Rectal smooth muscle tissue (tissue), 1 donor: ENCODE measurements around the gene DPP7.
"Not testable (repeated sequence)": the region's sequence is repeated elsewhere in the genome, so short reads cannot be mapped to it uniquely, and the experiment has no call there.

Experiments used
- H3K27ac ChIP-seq: one replicate; pipeline ENCODE4 v1.7.0; 2013; ENCODE audit warnings: low read depth, low read length, inconsistent platforms
- H3K27me3 ChIP-seq: one replicate; pipeline ENCODE4 v1.7.0; 2013; ENCODE audit warnings: low read length; ENCODE audit not compliant: control insufficient read depth, insufficient read depth
- H3K36me3 ChIP-seq: one replicate; pipeline ENCODE4 v1.7.0; 2013; ENCODE audit warnings: low read length; ENCODE audit not compliant: control insufficient read depth, insufficient read depth
- H3K4me1 ChIP-seq: one replicate; pipeline ENCODE4 v1.7.0; 2013; ENCODE audit warnings: low read length; ENCODE audit not compliant: control insufficient read depth, insufficient read depth
- H3K4me3 ChIP-seq: one replicate; pipeline ENCODE4 v1.7.0; 2013; ENCODE audit warnings: low read length
- H3K9ac ChIP-seq: one replicate; pipeline ENCODE4 v1.7.0; 2013; ENCODE audit warnings: low read length

The DPP7 gene

DNA sequence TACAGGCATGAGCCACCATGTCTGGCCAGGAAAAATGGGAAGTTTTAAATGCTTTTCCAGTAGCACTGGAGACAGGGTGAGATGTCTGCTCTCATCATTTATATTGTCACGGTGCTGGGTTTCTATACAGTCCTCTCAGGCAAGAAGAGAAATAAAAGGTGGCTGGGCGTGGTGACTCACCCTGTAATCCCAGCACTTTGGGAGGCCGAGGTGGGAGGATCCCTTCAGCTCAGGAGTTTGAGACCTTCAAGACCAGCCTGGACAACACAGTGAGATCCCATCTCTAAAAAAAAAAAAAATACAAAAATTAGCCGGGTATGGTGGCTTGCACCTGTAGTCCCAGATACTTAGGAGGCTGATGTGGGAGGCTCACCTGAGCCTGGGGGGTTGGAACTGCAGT lies 19.7 kb upstream of the DPP7 start:
- Histone ChIP-seq H3K9ac (no peak overlapping the region), H3K4me1 (no peaks in the 10 kb centered on the region), H3K27ac (no peak overlapping the region), H3K36me3 (no peaks in the 10 kb centered on the region), H3K27me3 (peaks cover 24% of the 10 kb centered on the region), H3K4me3 (no peak overlapping the region)

DNA sequence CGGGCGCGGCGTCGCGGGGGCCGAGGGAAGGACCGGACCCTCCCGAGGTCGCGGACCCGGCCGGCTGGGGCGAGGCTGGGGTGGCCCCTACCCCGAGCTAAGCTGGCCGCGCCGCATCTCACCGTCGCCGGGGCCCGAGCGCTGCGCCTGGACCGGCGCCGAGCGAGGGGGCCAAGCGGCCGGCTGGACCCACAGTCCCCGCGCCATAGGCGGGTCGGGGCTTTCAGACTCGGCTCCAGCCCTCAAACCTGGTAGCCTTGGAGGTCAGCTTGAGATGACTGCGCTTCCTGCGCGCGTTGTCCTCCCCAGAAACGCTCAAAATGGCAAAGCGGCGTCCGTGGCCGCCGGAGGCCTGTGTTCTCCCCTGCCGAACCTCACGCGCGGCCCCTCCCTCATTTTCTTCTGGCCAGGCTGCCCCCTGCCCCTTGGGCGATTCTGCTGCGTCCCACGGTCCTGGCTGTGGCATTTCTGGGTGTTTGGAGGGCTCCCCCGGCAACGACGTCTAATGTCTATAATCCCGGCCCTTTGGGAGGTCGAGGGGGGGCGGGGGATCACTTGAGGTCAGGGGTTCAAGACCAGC lies 15.7 kb upstream of the DPP7 start:
- Histone ChIP-seq H3K27me3 (no peaks in the 10 kb centered on the region), H3K36me3 (no peaks in the 10 kb centered on the region), H3K4me1 (no peaks in the 10 kb centered on the region), H3K9ac (no peak overlapping the region), H3K27ac (no peak overlapping the region), H3K4me3 (peak overlapping the region; percentile 80)

DNA sequence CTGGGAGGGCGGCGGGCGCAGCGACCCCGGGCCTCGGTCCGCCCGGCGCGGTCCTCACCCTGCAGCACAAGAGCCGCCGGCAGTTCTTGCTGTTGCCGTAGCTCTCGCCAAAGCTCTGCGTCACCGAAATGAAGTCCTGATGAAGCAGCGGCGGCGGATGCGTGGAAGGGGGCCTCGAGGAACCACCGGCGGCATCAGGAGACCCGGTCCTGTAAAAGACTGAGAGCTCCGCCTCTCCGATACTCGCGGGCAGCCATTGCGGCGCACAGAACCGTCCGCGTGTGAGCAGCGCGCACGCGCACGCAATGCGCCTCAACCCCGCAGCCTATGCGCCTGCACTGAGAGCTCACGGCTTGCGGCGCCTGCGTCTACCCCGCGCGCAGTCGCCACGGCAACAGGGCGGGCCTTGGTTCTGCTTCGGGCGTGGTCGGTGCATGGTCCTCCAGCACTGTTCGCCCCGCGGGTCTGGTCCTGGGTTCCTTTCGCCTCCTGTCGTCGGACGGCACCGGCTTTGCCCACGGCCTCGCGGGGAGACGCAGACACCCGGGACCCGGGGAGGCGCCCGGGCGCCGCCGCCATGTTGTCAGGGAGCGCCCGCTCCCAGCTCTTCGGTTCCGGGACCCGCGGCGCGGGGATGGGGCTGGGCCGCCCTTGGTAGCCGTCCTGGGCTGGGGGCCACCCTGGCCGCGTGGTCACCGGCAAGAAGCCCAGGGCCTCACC lies 15.1 kb upstream of the DPP7 start:
- H3K9ac ChIP-seq, result no peak overlapping the region
- H3K4me3 ChIP-seq, result peak overlapping the region; percentile 80
- H3K27ac ChIP-seq, result peak overlapping the region; percentile 56
- H3K27me3 ChIP-seq, result no peaks in the 10 kb centered on the region
- no peaks in the 10 kb centered on the region for H3K36me3 ChIP-seq
- no peaks in the 10 kb centered on the region for H3K4me1 ChIP-seq

DNA sequence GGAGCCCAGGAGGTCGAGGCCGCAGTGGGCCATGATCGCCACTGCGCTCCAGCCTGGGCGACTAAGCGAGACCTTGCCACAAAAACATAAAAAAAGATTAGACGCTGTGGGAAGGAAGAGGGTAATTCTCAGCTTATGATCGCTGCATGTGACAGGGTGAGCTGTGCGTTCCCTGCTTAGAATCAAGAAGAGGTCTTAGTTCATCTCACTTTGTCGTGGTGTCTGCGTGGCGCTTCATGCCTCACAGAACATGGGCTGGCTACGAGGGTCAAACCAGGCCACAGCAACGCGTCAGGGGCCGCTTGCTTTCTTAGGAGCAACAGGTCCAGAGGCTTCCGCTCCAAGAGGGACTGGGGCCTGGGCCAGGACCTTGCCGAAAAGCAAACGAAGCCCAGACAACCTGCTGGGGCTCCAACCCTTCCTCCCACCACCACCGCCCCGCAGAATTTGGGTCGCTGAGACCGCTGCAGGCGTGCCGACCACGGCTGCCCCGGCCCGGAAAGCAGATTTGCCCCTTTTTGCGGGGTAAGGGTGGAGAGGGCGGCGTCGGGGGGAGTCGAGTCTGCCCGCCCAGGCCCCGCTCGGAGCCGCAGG lies 14.4 kb upstream of the DPP7 start:
- Histone ChIP-seq H3K27me3 (no peaks in the 10 kb centered on the region), H3K4me3 (peak overlapping the region; percentile 80), H3K36me3 (no peaks in the 10 kb centered on the region), H3K27ac (peak overlapping the region; percentile 56), H3K9ac (no peak overlapping the region), H3K4me1 (no peaks in the 10 kb centered on the region)

DNA sequence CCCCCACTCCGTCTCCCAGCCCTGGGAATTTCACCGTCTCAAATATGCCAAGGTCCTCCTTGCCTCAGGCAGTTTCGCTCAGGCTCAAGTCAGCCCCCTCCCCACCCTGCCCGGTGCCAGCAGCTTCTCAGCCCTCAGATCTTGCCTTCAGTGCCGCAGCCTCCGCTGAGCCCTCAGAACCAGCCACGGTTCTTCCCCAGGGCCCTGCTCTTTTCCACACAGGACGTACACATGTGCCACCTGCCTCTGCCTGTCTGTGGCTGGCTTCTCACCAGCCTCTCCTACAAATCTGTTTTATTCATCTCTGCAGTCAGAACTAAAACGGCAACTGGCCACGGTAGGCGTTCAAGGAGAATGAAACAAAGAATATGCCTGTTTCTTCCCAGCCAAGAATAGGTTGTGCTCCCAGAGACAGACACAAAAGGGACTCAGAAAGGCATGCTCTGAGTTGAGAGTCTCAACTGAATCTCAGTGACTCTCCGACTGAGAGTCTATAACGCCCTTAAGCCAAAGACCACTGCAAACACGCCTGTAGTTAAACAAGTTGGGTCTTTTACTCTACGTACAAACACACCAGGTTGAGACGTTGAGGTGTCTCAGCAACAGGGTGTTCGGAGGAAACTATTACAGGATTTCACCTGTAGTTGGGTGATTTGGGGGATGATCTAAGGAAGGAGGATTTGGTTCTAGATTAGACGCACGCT lies 13.8 kb upstream of the DPP7 start:
- Histone ChIP-seq H3K4me1 (no peaks in the 10 kb centered on the region), H3K36me3 (no peaks in the 10 kb centered on the region), H3K27me3 (no peaks in the 10 kb centered on the region), H3K9ac (no peak overlapping the region), H3K27ac (no peak overlapping the region), H3K4me3 (peak overlapping the region; percentile 80)

- H3K4me3 ChIP-seq, result peak overlapping the region; percentile 54
- no peaks in the 10 kb centered on the region for H3K27me3 ChIP-seq
- no peak overlapping the region for H3K9ac ChIP-seq
- H3K36me3 ChIP-seq, result no peaks in the 10 kb centered on the region
- no peaks in the 10 kb centered on the region for H3K4me1 ChIP-seq
- H3K27ac ChIP-seq, result no peak overlapping the region
Measured at GRCh38 chr9:137127301-137128157, 13.0 kb upstream of the DPP7 start.

- H3K9ac ChIP-seq, result no peak overlapping the region
- peak overlapping the region; percentile 54 for H3K4me3 ChIP-seq
Measured at GRCh38 chr9:137126786-137127185, 12.3 kb upstream of the DPP7 start.

DNA sequence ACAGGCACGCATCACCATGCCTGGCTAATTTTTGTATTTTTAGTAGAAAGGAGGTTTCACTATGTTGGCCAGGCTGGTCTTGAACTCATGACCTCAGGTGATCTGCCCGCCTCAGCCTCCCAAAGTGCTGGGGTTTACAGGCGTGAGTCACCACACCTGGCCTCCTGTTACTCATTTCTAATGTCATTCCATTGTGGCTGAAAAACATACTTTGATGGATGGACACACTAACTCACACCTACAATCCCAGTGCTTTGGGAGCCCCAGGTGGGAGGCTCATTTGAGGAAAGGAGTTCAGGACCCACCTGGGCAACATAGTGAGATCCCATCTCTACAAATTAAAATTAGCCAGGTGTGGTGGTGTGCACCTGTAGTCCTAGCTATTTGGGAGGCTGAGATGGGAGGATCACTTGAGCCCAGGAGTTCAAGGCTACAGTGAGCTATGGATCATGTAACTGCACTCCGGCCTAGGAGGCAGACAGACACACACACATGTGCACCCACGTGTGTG lies 9.5 kb upstream of the DPP7 start:
- not testable (repeated sequence) for H3K27ac ChIP-seq, H3K36me3 ChIP-seq, H3K9ac ChIP-seq, H3K27me3 ChIP-seq, H3K4me1 ChIP-seq, H3K4me3 ChIP-seq

More at GRCh38 chr9:137126786-137127185, 12.3 kb upstream of the DPP7 start:
- Histone ChIP-seq H3K4me1 (no peaks in the 10 kb centered on the region), H3K27me3 (no peaks in the 10 kb centered on the region), H3K36me3 (no peaks in the 10 kb centered on the region), H3K27ac (no peak overlapping the region)

GRCh38 chr9:137123468-137123837 lies 8.9 kb upstream of the DPP7 start:
- no peaks in the 10 kb centered on the region for H3K36me3 ChIP-seq

DNA sequence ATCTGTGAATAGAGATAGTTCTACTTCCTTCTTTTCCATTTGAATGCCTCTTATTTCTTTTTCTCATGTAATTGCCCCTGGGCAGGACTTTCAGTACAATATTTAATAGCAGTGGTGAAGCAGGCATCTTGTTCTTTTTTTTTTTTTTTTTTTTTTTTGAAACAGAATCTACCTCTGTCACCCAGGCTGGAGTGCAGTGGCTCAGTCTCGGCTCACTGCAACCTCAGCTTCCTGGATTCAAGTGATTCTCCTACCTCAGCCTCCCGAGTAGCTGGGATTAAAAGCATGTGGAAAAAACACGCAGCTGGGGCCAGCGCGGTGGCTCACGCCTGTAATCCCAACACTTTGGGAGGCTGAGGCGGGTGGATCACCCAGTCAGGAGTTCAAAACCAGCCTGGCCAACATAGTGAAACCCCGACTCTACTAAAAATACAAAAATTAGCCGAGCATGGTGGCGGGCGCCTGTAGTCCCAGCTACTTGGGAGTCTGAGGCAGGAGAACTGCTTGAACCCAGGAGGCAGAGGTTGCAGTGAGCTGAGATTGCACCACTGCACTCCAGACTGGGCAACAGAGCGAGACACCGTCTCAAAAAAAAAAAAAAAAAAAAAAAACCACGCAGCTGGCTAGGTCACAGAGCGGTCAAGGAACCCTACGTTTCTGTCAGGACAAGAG lies 8.4 kb upstream of the DPP7 start:
- H3K27me3 ChIP-seq, H3K4me3 ChIP-seq, H3K27ac ChIP-seq, H3K4me1 ChIP-seq, H3K9ac ChIP-seq, H3K36me3 ChIP-seq: not testable (repeated sequence)

More at GRCh38 chr9:137123468-137123837, 8.9 kb upstream of the DPP7 start:
- Histone ChIP-seq H3K4me3 (no peak overlapping the region), H3K9ac (no peak overlapping the region), H3K27me3 (no peaks in the 10 kb centered on the region), H3K27ac (no peak overlapping the region), H3K4me1 (no peaks in the 10 kb centered on the region)

- H3K9ac ChIP-seq, H3K4me3 ChIP-seq, H3K36me3 ChIP-seq, H3K27ac ChIP-seq, H3K4me1 ChIP-seq, H3K27me3 ChIP-seq: not testable (repeated sequence)
Measured at GRCh38 chr9:137121927-137122795, 7.6 kb upstream of the DPP7 start.
